HEK293T (cell line): ENCODE data around the gene ZNF436.

Source experiments
- ARNT ChIP-seq: fragments of 450-650 bp; IDR thresholded peaks from 2 replicates; pipeline ENCODE4 v1.6.1; 2017; ENCODE audit warnings: mild to moderate bottlenecking
- BHLHE40 ChIP-seq: fragments of 450-650 bp; IDR thresholded peaks from 2 replicates; pipeline ENCODE4 v1.6.1; 2016; ENCODE audit warnings: mild to moderate bottlenecking, moderate library complexity, borderline replicate concordance
- CTBP1 ChIP-seq: fragments of 450-650 bp; IDR thresholded peaks from 2 replicates; pipeline ENCODE4 v1.6.1; 2016; ENCODE audit warnings: borderline replicate concordance
- ELF4 ChIP-seq: fragments of 450-650 bp; IDR thresholded peaks from 2 replicates; pipeline ENCODE4 v1.6.1; 2017; ENCODE audit warnings: antibody characterized with exemption
- FOXA1 ChIP-seq: fragments of 450-650 bp; IDR thresholded peaks from 2 replicates; pipeline ENCODE4 v1.6.1; 2016; ENCODE audit warnings: mild to moderate bottlenecking
- FOXK2 ChIP-seq: fragments of 450-650 bp; IDR thresholded peaks from 2 replicates; pipeline ENCODE4 v1.6.1; 2016; ENCODE audit warnings: mild to moderate bottlenecking
- FOXM1 ChIP-seq: fragments of 450-650 bp; IDR thresholded peaks from 2 replicates; pipeline ENCODE4 v1.6.1; 2017; ENCODE audit warnings: mild to moderate bottlenecking, borderline replicate concordance
- HDGF ChIP-seq: fragments of 450-650 bp; IDR thresholded peaks from 2 replicates; pipeline ENCODE4 v1.6.1; 2017; ENCODE audit warnings: antibody characterized with exemption, borderline replicate concordance
- L3MBTL2 ChIP-seq: fragments of 450-650 bp; conservative IDR thresholded peaks from 2 replicates; pipeline ENCODE4 v1.6.1; 2016; ENCODE audit warnings: mild to moderate bottlenecking
- SP1 ChIP-seq: fragments of 450-650 bp; IDR thresholded peaks from 2 replicates; pipeline ENCODE4 v1.6.1; 2017
- SUZ12 ChIP-seq: fragments of 450-650 bp; IDR thresholded peaks from 2 replicates; pipeline ENCODE4 v1.6.1; 2016; ENCODE audit warnings: mild to moderate bottlenecking
- TARDBP ChIP-seq: fragments of 450-650 bp; IDR thresholded peaks from 2 replicates; pipeline ENCODE4 v1.6.1; 2016
- ZNF384 ChIP-seq: fragments of 450-650 bp; IDR thresholded peaks from 2 replicates; pipeline ENCODE4 v1.6.1; 2016
- TF ChIP-seq, protein P1 (sequence below): fragments of 450-650 bp; IDR thresholded peaks from 2 replicates; pipeline ENCODE4 v1.6.1; 2016

DNA sequence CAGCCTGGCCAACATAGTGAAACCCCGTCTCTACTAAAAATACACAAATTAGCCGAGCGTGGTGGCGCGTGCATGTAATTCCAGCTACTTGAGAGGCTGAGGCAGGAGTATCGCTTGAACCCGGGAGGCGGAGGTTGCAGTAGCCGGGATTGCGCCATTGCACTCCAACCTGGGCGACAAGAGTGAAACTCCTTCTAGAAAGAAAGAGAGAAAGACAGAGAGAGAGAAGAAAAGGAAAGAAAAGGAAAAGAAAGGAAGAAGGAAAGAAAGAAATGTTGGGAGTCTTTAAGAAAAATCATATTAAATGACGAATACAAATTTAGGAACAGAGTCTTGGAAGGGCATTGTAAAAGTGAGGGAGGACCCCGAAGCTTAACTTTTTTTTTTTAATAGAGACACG is 23.7 kb downstream of the ZNF436 start:
- no peak for TF ChIP-seq SP1
- TF ChIP-seq ZNF384, result no peak
- no peak for TF ChIP-seq CTBP1
- TF ChIP-seq, protein P1, sequence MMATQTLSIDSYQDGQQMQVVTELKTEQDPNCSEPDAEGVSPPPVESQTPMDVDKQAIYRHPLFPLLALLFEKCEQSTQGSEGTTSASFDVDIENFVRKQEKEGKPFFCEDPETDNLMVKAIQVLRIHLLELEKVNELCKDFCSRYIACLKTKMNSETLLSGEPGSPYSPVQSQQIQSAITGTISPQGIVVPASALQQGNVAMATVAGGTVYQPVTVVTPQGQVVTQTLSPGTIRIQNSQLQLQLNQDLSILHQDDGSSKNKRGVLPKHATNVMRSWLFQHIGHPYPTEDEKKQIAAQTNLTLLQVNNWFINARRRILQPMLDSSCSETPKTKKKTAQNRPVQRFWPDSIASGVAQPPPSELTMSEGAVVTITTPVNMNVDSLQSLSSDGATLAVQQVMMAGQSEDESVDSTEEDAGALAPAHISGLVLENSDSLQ, result no peak
- TF ChIP-seq FOXA1, result no peak
- no peak for TF ChIP-seq SUZ12
- no peak for TF ChIP-seq HDGF
- no peak for TF ChIP-seq FOXK2
- no peak for TF ChIP-seq FOXM1
- no peak for TF ChIP-seq TARDBP
- no peak for TF ChIP-seq BHLHE40
- TF ChIP-seq ELF4, result no peak
- no peak for TF ChIP-seq L3MBTL2
- TF ChIP-seq ARNT, result no peak
